Measurements from ENCODE around the gene LARP6.
A peak's percentile ranks its signal among the peaks of the same experiment; 100 is the strongest.

The LARP6 gene

DNA sequence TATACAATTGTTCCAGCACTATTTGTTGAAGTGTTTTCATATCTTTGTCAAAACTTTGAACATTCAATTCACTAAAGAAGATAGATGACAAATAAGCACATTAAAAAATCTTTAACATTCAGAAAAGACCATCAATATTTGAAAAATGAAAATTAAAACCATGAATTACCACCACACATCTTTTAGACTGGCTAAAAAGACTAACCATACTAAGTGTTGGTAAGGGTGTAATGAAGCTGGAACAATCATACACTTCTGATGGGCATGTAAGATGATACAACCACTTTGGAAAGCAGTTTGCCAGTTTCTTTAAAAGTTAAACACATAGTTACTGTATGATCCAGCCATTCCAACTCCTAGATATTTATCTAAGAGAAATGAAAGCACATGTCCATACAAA is 33.7 kb downstream of the LARP6 start:
- TF ChIP-seq ESRRG (CRISPR knock-in tag; IDR thresholded peaks at IDR 0.05) (no peak), CSDC2 (CRISPR knock-in tag; IDR thresholded peaks at IDR 0.05) (no peak), ZFP3 (CRISPR knock-in tag; IDR thresholded peaks at IDR 0.05) (no peak), ZNF70 (CRISPR knock-in tag; IDR thresholded peaks at IDR 0.05) (no peak), SNAI2 (CRISPR knock-in tag; IDR thresholded peaks at IDR 0.05) (no peak), ZC3H10 (CRISPR knock-in tag; IDR thresholded peaks at IDR 0.05) (no peak), BACH2 (CRISPR knock-in tag; IDR thresholded peaks at IDR 0.05; ENCODE audit: borderline replicate concordance) (no peak), OSR1 (CRISPR knock-in tag; IDR thresholded peaks at IDR 0.05) (no peak), TCF4 (CRISPR knock-in tag; IDR thresholded peaks at IDR 0.05; ENCODE audit: borderline replicate concordance) (no peak), ZNF8 (CRISPR knock-in tag; IDR thresholded peaks at IDR 0.05) (no peak), ARNTL (CRISPR knock-in tag; IDR thresholded peaks at IDR 0.05; ENCODE audit: borderline replicate concordance, low read depth) (no peak), ZNF565 (CRISPR knock-in tag; conservative IDR thresholded peaks at IDR 0.05; ENCODE audit: low read depth) (no peak), ZFP30 (CRISPR knock-in tag; IDR thresholded peaks at IDR 0.05) (no peak), PPARA (CRISPR knock-in tag; IDR thresholded peaks at IDR 0.05; ENCODE audit: borderline replicate concordance) (no peak), RARB (CRISPR knock-in tag; IDR thresholded peaks at IDR 0.05) (no peak), GLIS3 (CRISPR knock-in tag; IDR thresholded peaks at IDR 0.05) (no peak)
- TF ChIP-seq, protein P1, sequence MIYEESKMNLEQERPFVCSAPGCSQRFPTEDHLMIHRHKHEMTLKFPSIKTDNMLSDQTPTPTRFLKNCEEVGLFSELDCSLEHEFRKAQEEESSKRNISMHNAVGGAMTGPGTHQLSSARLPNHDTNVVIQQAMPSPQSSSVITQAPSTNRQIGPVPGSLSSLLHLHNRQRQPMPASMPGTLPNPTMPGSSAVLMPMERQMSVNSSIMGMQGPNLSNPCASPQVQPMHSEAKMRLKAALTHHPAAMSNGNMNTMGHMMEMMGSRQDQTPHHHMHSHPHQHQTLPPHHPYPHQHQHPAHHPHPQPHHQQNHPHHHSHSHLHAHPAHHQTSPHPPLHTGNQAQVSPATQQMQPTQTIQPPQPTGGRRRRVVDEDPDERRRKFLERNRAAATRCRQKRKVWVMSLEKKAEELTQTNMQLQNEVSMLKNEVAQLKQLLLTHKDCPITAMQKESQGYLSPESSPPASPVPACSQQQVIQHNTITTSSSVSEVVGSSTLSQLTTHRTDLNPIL (CRISPR knock-in tag; IDR thresholded peaks at IDR 0.05; ENCODE audit: low read depth) = no peak
- TF ChIP-seq, protein P2, sequence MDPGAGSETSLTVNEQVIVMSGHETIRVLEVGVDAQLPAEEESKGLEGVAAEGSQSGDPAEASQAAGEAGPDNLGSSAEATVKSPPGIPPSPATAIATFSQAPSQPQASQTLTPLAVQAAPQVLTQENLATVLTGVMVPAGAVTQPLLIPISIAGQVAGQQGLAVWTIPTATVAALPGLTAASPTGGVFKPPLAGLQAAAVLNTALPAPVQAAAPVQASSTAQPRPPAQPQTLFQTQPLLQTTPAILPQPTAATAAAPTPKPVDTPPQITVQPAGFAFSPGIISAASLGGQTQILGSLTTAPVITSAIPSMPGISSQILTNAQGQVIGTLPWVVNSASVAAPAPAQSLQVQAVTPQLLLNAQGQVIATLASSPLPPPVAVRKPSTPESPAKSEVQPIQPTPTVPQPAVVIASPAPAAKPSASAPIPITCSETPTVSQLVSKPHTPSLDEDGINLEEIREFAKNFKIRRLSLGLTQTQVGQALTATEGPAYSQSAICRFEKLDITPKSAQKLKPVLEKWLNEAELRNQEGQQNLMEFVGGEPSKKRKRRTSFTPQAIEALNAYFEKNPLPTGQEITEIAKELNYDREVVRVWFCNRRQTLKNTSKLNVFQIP (CRISPR knock-in tag; IDR thresholded peaks at IDR 0.05; ENCODE audit: borderline replicate concordance, low read depth) = no peak
- TF ChIP-seq, protein P3, sequence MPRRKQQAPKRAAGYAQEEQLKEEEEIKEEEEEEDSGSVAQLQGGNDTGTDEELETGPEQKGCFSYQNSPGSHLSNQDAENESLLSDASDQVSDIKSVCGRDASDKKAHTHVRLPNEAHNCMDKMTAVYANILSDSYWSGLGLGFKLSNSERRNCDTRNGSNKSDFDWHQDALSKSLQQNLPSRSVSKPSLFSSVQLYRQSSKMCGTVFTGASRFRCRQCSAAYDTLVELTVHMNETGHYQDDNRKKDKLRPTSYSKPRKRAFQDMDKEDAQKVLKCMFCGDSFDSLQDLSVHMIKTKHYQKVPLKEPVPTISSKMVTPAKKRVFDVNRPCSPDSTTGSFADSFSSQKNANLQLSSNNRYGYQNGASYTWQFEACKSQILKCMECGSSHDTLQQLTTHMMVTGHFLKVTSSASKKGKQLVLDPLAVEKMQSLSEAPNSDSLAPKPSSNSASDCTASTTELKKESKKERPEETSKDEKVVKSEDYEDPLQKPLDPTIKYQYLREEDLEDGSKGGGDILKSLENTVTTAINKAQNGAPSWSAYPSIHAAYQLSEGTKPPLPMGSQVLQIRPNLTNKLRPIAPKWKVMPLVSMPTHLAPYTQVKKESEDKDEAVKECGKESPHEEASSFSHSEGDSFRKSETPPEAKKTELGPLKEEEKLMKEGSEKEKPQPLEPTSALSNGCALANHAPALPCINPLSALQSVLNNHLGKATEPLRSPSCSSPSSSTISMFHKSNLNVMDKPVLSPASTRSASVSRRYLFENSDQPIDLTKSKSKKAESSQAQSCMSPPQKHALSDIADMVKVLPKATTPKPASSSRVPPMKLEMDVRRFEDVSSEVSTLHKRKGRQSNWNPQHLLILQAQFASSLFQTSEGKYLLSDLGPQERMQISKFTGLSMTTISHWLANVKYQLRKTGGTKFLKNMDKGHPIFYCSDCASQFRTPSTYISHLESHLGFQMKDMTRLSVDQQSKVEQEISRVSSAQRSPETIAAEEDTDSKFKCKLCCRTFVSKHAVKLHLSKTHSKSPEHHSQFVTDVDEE (CRISPR knock-in tag; IDR thresholded peaks at IDR 0.05) = no peak
- no peak for ATAC-seq

DNA sequence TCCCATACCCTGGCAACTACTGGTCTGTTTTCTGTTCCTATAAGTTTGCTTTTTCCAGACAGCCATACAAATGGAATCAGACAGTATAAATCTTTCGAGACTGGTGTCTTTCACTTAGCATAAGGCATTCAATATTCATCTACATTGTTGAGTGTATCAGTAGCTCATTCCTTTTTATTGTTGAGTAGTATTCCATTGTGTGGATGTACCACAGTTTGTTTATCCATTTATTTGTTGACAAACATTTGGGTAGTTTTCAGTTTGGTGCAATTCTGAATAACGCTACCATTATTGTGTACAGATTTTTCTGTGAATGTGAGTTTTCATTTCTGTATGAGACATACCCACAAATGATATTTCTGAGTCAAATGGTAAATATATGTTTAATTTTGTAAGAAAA is 35.4 kb downstream of the LARP6 start:
- ATAC-seq = no peak
- TF ChIP-seq ZFP30 (CRISPR knock-in tag; IDR thresholded peaks at IDR 0.05) (no peak), GLIS3 (CRISPR knock-in tag; IDR thresholded peaks at IDR 0.05) (no peak), ZNF8 (CRISPR knock-in tag; IDR thresholded peaks at IDR 0.05) (peak; percentile 93), TCF4 (CRISPR knock-in tag; IDR thresholded peaks at IDR 0.05; ENCODE audit: borderline replicate concordance) (no peak)

DNA sequence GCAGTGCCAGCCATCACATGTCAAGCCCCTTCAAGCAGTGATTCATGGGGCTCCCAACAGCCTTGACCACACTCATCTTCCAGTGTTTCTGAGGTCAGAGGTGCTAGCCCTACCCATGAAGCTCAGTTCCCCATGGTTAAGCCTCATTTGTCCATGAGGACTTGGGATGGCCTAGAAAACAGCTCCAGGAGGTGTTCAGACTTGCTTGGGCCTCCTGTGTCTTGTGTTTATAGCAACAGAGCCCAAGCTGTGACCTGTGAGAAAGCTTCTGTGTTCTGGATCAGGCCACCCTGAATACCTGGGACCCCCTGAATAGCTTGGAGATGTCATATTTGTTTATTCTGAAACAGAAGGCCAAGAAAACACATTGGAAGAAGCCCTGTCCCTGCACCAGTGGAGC is 36.7 kb downstream of the LARP6 start:
- ATAC-seq = no peak
- TF ChIP-seq SNAI2 (CRISPR knock-in tag; IDR thresholded peaks at IDR 0.05) (no peak), ZFP30 (CRISPR knock-in tag; IDR thresholded peaks at IDR 0.05) (no peak), OSR1 (CRISPR knock-in tag; IDR thresholded peaks at IDR 0.05) (no peak)

DNA sequence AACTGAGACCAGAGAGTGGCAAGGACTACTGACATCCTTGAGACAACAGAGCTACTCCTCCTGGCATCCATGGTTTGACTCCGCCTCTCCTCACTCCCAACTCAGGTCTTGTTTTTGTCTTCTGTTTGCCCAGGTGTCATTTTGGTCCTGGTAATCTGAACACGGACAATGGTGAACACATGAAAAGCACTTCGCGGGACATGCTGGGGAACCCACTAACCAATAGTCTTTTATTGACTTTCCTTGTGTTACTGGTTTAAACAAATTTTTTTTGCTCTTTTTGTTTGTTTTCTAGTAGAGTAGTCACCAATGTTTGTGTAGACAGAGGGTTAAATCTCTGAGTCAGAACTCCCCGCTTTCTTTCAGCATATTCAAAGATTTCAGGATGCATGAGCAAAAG is 38.4 kb downstream of the LARP6 start:
- no peak for ATAC-seq
- TF ChIP-seq ZNF8 (CRISPR knock-in tag; IDR thresholded peaks at IDR 0.05) (no peak), SNAI2 (CRISPR knock-in tag; IDR thresholded peaks at IDR 0.05) (no peak), GLIS3 (CRISPR knock-in tag; IDR thresholded peaks at IDR 0.05) (no peak), ZNF565 (CRISPR knock-in tag; conservative IDR thresholded peaks at IDR 0.05; ENCODE audit: low read depth) (no peak), TOX (CRISPR knock-in tag; IDR thresholded peaks at IDR 0.05; ENCODE audit: borderline replicate concordance) (no peak), OSR1 (CRISPR knock-in tag; IDR thresholded peaks at IDR 0.05) (no peak), TCF4 (CRISPR knock-in tag; IDR thresholded peaks at IDR 0.05; ENCODE audit: borderline replicate concordance) (no peak), RARB (CRISPR knock-in tag; IDR thresholded peaks at IDR 0.05) (no peak), ISL1 (CRISPR knock-in tag; IDR thresholded peaks at IDR 0.05) (no peak), CSDC2 (CRISPR knock-in tag; IDR thresholded peaks at IDR 0.05) (no peak)
- TF ChIP-seq, protein P4, sequence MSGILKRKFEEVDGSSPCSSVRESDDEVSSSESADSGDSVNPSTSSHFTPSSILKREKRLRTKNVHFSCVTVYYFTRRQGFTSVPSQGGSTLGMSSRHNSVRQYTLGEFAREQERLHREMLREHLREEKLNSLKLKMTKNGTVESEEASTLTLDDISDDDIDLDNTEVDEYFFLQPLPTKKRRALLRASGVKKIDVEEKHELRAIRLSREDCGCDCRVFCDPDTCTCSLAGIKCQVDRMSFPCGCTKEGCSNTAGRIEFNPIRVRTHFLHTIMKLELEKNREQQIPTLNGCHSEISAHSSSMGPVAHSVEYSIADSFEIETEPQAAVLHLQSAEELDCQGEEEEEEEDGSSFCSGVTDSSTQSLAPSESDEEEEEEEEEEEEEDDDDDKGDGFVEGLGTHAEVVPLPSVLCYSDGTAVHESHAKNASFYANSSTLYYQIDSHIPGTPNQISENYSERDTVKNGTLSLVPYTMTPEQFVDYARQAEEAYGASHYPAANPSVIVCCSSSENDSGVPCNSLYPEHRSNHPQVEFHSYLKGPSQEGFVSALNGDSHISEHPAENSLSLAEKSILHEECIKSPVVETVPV (CRISPR knock-in tag; IDR thresholded peaks at IDR 0.05) = no peak
- TF ChIP-seq, protein P1 (CRISPR knock-in tag; IDR thresholded peaks at IDR 0.05; ENCODE audit: low read depth) = no peak
- TF ChIP-seq, protein P5, sequence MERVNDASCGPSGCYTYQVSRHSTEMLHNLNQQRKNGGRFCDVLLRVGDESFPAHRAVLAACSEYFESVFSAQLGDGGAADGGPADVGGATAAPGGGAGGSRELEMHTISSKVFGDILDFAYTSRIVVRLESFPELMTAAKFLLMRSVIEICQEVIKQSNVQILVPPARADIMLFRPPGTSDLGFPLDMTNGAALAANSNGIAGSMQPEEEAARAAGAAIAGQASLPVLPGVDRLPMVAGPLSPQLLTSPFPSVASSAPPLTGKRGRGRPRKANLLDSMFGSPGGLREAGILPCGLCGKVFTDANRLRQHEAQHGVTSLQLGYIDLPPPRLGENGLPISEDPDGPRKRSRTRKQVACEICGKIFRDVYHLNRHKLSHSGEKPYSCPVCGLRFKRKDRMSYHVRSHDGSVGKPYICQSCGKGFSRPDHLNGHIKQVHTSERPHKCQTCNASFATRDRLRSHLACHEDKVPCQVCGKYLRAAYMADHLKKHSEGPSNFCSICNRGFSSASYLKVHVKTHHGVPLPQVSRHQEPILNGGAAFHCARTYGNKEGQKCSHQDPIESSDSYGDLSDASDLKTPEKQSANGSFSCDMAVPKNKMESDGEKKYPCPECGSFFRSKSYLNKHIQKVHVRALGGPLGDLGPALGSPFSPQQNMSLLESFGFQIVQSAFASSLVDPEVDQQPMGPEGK (CRISPR knock-in tag; IDR thresholded peaks at IDR 0.05; ENCODE audit: borderline replicate concordance) = no peak
- TF ChIP-seq, protein P3 (CRISPR knock-in tag; IDR thresholded peaks at IDR 0.05) = no peak
